Measurements from ENCODE around the gene MRPS31. TPM values are rescaled to one million over a fixed set of nuclear protein-coding genes. Genes with fewer than 3 reads are reported as not detected.

MRPS31 gene
- total RNA-seq, 2 donors from 2014 or later: 17.8 to 31.5 TPM

DNA sequence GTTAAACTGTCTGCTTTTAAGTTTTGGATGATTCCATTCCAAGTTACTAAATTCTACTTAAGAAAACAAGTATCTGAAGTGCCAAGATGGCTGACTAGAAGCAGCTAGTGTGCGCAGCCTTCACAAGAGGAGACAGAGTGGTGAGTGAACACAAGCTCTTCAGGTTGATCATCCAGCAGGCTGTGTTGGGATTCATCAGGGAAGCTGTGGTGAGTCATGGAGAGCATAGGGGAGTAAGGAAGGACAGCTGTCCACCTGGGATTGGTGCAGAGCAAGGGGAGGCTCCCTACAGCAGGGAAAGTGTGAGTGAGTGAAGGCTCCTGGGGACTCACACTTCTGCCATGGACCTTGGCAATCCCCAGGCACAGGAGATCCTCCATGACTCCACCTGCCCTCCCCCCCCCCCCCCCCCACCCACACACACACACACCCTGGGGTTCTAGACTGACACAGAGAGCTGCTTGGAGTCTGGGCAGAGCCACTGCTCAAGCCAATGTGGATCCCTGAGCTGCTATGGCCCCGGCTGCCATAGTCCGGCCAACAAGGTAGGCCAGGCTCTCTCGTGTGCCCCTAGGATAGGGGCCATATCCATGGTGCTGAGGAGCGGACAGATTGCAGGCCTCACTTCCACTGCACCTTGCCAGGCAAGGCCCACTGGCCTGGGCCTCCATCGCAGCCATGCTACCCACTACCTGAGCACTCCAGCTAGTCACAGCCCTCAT lies 41.9 kb upstream of the MRPS31 start:
- Histone ChIP-seq H3K4me1 (no peaks in the 10 kb centered on the region), H3K9me3 (peaks cover 0 to 4% of the 10 kb centered on the region in 2 donors), H3K4me3 (no peak overlapping the region), H3K36me3 (no peaks in the 10 kb centered on the region), H3K27ac (no peak overlapping the region), H3K27me3 (no peaks in the 10 kb centered on the region)
- no peak for DNase-seq (ENCODE audit: low spot score)
- no peak for TF ChIP-seq CTCF (IDR thresholded peaks at IDR 0.05)

- no peak for TF ChIP-seq CTCF (IDR thresholded peaks at IDR 0.05)
- H3K4me1 ChIP-seq: no peaks in the 10 kb centered on the region
- no peaks in the 10 kb centered on the region for H3K36me3 ChIP-seq
- H3K4me3 ChIP-seq: no peak overlapping the region
- DNase-seq (ENCODE audit: low spot score): no peak
- H3K27ac ChIP-seq: no peak overlapping the region
- peaks cover 0 to 4% of the 10 kb centered on the region in 2 donors for H3K9me3 ChIP-seq
- H3K27me3 ChIP-seq: no peaks in the 10 kb centered on the region
These were observed 41.1 kb upstream of the MRPS31 start for GRCh38 chr13:40812102-40812501.

- H3K9me3 ChIP-seq: no peaks in the 10 kb centered on the region
- H3K27me3 ChIP-seq: no peaks in the 10 kb centered on the region
- no peak for DNase-seq (ENCODE audit: low spot score)
- H3K36me3 ChIP-seq: no peaks in the 10 kb centered on the region
- no peak for TF ChIP-seq CTCF (IDR thresholded peaks at IDR 0.05)
- no peak overlapping the region for H3K27ac ChIP-seq
- H3K4me3 ChIP-seq: no peak overlapping the region
- H3K4me1 ChIP-seq: no peaks in the 10 kb centered on the region
These were observed 38.5 kb upstream of the MRPS31 start for GRCh38 chr13:40809471-40809870.

- no peak for TF ChIP-seq CTCF (IDR thresholded peaks at IDR 0.05)
- no peaks in the 10 kb centered on the region for H3K36me3 ChIP-seq
These were observed 35.3 kb upstream of the MRPS31 start for GRCh38 chr13:40806241-40806640.

GRCh38 chr13:40803316-40803715 lies 32.3 kb upstream of the MRPS31 start:
- Histone ChIP-seq H3K27me3 (no peaks in the 10 kb centered on the region), H3K36me3 (peaks cover 16% of the 10 kb centered on the region), H3K9me3 (no peaks in the 10 kb centered on the region), H3K27ac (no peak overlapping the region), H3K4me3 (no peak overlapping the region), H3K4me1 (no peaks in the 10 kb centered on the region)
- no peak for DNase-seq (ENCODE audit: low spot score)
- TF ChIP-seq CTCF (IDR thresholded peaks at IDR 0.05): no peak

More at GRCh38 chr13:40806241-40806640, 35.3 kb upstream of the MRPS31 start:
- Histone ChIP-seq H3K27ac (no peak overlapping the region), H3K4me3 (no peak overlapping the region), H3K27me3 (no peaks in the 10 kb centered on the region), H3K9me3 (no peaks in the 10 kb centered on the region), H3K4me1 (no peaks in the 10 kb centered on the region)
- no peak for DNase-seq (ENCODE audit: low spot score)

All from right atrium auricular region (tissue), 2 donors.